ENCODE data around the gene TEKT2.

The TEKT2 gene

DNA sequence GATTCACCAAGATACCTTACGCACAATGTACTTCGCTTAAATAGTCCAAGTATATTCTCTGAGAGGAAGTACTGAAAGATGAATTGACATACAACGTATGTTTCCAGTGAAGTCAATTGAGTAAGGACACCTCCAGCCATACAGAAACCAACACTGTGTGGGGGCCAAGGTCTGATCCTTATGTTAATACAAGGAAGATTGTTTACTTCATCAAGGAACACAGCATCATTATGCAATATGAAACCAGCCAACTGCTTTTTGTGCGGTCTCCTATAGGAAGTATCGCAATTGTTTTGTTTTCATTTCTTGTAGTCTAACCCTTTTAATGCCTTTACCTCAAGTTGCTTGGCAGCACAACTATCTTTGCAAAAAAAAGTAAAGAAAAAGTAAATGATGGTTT lies 28.2 kb upstream of the TEKT2 start:
- Histone ChIP-seq H3K4me1 (ENCODE audit: control insufficient read depth, low read length) (no peaks in the 10 kb centered on the region), H3K27me3 (ENCODE audit: control insufficient read depth, low read length) (no peaks in the 10 kb centered on the region), H3K79me2 (ENCODE audit: control insufficient read depth, low read length) (no peaks in the 10 kb centered on the region), H3K27ac (ENCODE audit: low read depth, low read length) (no peak overlapping the region), H4K20me1 (ENCODE audit: control insufficient read depth, insufficient read depth, low read depth, low read length) (no peaks in the 10 kb centered on the region), H3K36me3 (ENCODE audit: control insufficient read depth, low read length) (no peaks in the 10 kb centered on the region; the same call in 1 of the 2 replicates), H3K4me2 (ENCODE audit: low read length) (no peak overlapping the region), H3F3A (ENCODE audit: control insufficient read depth, insufficient read depth) (no peaks in the 10 kb centered on the region; the same call in 1 of the 2 replicates), H3K9me2 (replicated peaks; ENCODE audit: control insufficient read depth, low read length) (no peaks in the 10 kb centered on the region), H3K4me3 (ENCODE audit: low read length) (no peak overlapping the region), H3K9me3 (ENCODE audit: control insufficient read depth, insufficient read depth, low read length) (no peaks in the 10 kb centered on the region)
- TF ChIP-seq EZH2phosphoT487 (IDR thresholded peaks at IDR 0.05; ENCODE audit: borderline replicate concordance, low read length) (no peak), CTCF (IDR thresholded peaks at IDR 0.05; ENCODE audit: low read depth, low read length, poor library complexity, severe bottlenecking) (no peak)

- Histone ChIP-seq H4K20me1 (ENCODE audit: control insufficient read depth, insufficient read depth, low read depth, low read length) (no peaks in the 10 kb centered on the region), H3K4me3 (ENCODE audit: low read length) (no peak overlapping the region), H3K27ac (ENCODE audit: low read depth, low read length) (no peak overlapping the region), H3K79me2 (ENCODE audit: control insufficient read depth, low read length) (no peaks in the 10 kb centered on the region), H3F3A (ENCODE audit: control insufficient read depth, insufficient read depth) (no peaks in the 10 kb centered on the region; the same call in 1 of the 2 replicates), H3K4me1 (ENCODE audit: control insufficient read depth, low read length) (no peaks in the 10 kb centered on the region), H3K36me3 (ENCODE audit: control insufficient read depth, low read length) (no peaks in the 10 kb centered on the region), H3K4me2 (ENCODE audit: low read length) (no peak overlapping the region), H3K9me3 (ENCODE audit: control insufficient read depth, insufficient read depth, low read length) (no peaks in the 10 kb centered on the region), H3K9me2 (replicated peaks; ENCODE audit: control insufficient read depth, low read length) (no peaks in the 10 kb centered on the region), H3K27me3 (ENCODE audit: control insufficient read depth, low read length) (no peaks in the 10 kb centered on the region)
- TF ChIP-seq EZH2phosphoT487 (IDR thresholded peaks at IDR 0.05; ENCODE audit: borderline replicate concordance, low read length) = no peak
- TF ChIP-seq CTCF (IDR thresholded peaks at IDR 0.05; ENCODE audit: low read depth, low read length, poor library complexity, severe bottlenecking) = no peak
Observed at GRCh38 chr1:36062315-36062714, 21.6 kb upstream of the TEKT2 start.

GRCh38 chr1:36067871-36068270 lies 16.0 kb upstream of the TEKT2 start:
- Histone ChIP-seq H3K4me1 (ENCODE audit: control insufficient read depth, low read length) (no peaks in the 10 kb centered on the region), H3K9me2 (replicated peaks; ENCODE audit: control insufficient read depth, low read length) (no peaks in the 10 kb centered on the region), H3K79me2 (ENCODE audit: control insufficient read depth, low read length) (no peaks in the 10 kb centered on the region), H3F3A (ENCODE audit: control insufficient read depth, insufficient read depth) (no peaks in the 10 kb centered on the region), H3K27ac (ENCODE audit: low read depth, low read length) (no peak overlapping the region), H3K4me3 (ENCODE audit: low read length) (no peak overlapping the region), H3K4me2 (ENCODE audit: low read length) (no peak overlapping the region), H3K36me3 (ENCODE audit: control insufficient read depth, low read length) (no peaks in the 10 kb centered on the region), H3K9me3 (ENCODE audit: control insufficient read depth, insufficient read depth, low read length) (no peaks in the 10 kb centered on the region), H4K20me1 (ENCODE audit: control insufficient read depth, insufficient read depth, low read depth, low read length) (no peaks in the 10 kb centered on the region), H3K27me3 (ENCODE audit: control insufficient read depth, low read length) (no peaks in the 10 kb centered on the region)
- TF ChIP-seq EZH2phosphoT487 (IDR thresholded peaks at IDR 0.05; ENCODE audit: borderline replicate concordance, low read length) = no peak
- TF ChIP-seq CTCF (IDR thresholded peaks at IDR 0.05; ENCODE audit: low read depth, low read length, poor library complexity, severe bottlenecking) = no peak

DNA sequence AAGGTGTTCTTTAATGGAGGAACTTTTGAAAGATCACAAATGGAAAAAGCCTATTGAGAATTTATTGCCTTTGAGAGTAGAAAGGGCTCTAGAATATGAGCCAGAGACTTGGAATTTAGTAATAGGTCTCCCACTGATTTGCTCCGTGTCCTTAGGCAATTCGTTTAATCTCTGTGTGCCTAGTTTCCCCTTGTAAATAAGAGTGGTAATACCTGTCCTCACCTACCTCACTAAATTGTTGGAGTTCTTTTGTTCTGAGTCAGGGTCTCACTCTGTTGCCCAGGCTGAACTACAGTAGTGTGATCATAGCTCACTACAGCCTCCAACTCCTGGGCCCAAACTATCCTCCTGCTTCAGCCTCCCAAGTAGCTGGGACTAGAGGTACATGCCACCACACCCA lies 15.0 kb upstream of the TEKT2 start:
- no peaks in the 10 kb centered on the region for H3K27me3 ChIP-seq (ENCODE audit: control insufficient read depth, low read length)
- no peaks in the 10 kb centered on the region for H3F3A ChIP-seq (ENCODE audit: control insufficient read depth, insufficient read depth)
- no peak overlapping the region for H3K4me3 ChIP-seq (ENCODE audit: low read length)
- H3K9me3 ChIP-seq (ENCODE audit: control insufficient read depth, insufficient read depth, low read length) = no peaks in the 10 kb centered on the region
- H3K36me3 ChIP-seq (ENCODE audit: control insufficient read depth, low read length) = no peaks in the 10 kb centered on the region
- H4K20me1 ChIP-seq (ENCODE audit: control insufficient read depth, insufficient read depth, low read depth, low read length) = no peaks in the 10 kb centered on the region
- no peaks in the 10 kb centered on the region for H3K9me2 ChIP-seq (replicated peaks; ENCODE audit: control insufficient read depth, low read length)
- H3K27ac ChIP-seq (ENCODE audit: low read depth, low read length) = no peak overlapping the region
- no peak overlapping the region for H3K4me2 ChIP-seq (ENCODE audit: low read length)
- TF ChIP-seq EZH2phosphoT487 (IDR thresholded peaks at IDR 0.05; ENCODE audit: borderline replicate concordance, low read length) (no peak), CTCF (IDR thresholded peaks at IDR 0.05; ENCODE audit: low read depth, low read length, poor library complexity, severe bottlenecking) (no peak)
- no peaks in the 10 kb centered on the region for H3K79me2 ChIP-seq (ENCODE audit: control insufficient read depth, low read length)
- no peaks in the 10 kb centered on the region for H3K4me1 ChIP-seq (ENCODE audit: control insufficient read depth, low read length)
